Measurements from ENCODE around the gene CCDC50. TPM values are rescaled to one million over a fixed set of nuclear protein-coding genes. Genes with fewer than 3 reads are reported as not detected.

CCDC50 gene
- total and polyA plus RNA-seq, 2 donors (not counting 3 experiments of a cell fraction or from before 2014, with no cell fraction given), result 44.4 to 137 TPM

DNA sequence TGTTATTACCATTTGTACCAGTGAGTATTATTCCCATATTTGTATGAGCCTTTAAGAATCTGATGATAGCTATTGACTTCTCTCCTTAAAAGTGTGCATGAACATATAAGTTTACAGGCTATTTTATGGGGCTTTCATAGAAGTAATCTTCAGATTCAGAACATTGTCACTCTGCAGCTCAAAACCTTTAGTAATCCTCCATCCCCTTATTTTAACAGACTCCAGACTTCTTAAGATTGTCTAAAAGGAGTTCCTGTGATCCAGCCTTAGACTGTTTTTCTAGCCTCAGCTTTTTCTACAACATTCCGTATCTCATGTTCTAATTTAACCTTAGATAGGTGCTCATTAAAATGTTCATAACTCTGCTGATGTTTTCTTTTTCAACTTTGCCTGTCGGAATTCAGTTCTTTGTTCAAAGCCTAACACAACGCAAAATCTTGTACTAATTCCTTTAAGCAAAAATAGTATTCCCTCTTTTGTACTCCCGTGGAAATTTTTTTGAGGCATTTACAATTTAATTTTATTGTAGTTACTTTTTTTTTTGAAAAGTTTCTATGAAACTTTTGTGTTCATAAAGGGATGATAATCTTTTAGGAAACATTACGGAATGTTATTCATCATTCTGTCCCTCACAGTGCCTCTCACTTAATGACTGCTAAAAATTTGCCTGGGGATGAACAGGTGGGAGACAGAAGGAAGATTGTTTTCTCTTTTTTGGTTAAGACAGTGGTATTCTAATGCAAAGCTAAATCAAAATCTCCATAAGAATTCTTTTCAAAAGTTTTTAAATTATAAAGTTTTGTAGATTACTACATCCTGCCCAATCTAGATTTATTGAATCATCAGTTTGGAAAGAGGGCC lies 39.8 kb downstream of the CCDC50 start:
- Histone ChIP-seq H3K4me2 (ENCODE audit: insufficient read depth, low read length) (no peak overlapping the region), H3K79me2 (ENCODE audit: control insufficient read depth, insufficient read depth, low read length) (peaks cover 52% of the 10 kb centered on the region), H3K36me3 (ENCODE audit: control insufficient read depth in 2 of 2, extremely low read depth in 1 of 2, insufficient read depth in 2 of 2, low read length in 2 of 2) (peaks cover 6 to 23% of the 10 kb centered on the region in 2 experiments), H3K4me3 (replicated peaks in 1 of 3; ENCODE audit: insufficient read depth in 1 of 3, low read depth in 1 of 3, low read length in 3 of 3) (no peak overlapping the region), H3K9ac (replicated peaks; ENCODE audit: extremely low read depth, insufficient read depth, low read length) (no peak overlapping the region), H3K9me1 (replicated peaks; ENCODE audit: control insufficient read depth, extremely low read depth, insufficient read depth, low read length) (no peaks in the 10 kb centered on the region), H3K27me3 (ENCODE audit: control insufficient read depth in 2 of 2, insufficient read depth in 2 of 2, low read length in 2 of 2) (no peaks in the 10 kb centered on the region), H3K9me3 (replicated peaks; ENCODE audit: control insufficient read depth, insufficient read depth, low read length) (no peaks in the 10 kb centered on the region), H2AFZ (ENCODE audit: low read depth, low read length) (no peak overlapping the region), H3K27ac (ENCODE audit: insufficient read depth, low read depth, low read length) (no peak overlapping the region), H4K20me1 (replicated peaks; ENCODE audit: control insufficient read depth, extremely low read depth, insufficient read depth, low read length) (no peaks in the 10 kb centered on the region), H3K4me1 (ENCODE audit: control insufficient read depth, extremely low read depth, insufficient read depth, low read length) (peaks cover 40% of the 10 kb centered on the region)
- dilution Hi-C loops (cut with MboI; ENCODE audit: extremely low pct_ligation_motif_present, low sequenced_read_pairs), result no loop called here
- intact Hi-C loops (cut with micrococcal nuclease), result no loop called here
- DNase-seq (ENCODE audit: low read depth, low spot score), result no peak
- no peak for FAIRE-seq
- BruUV-seq (replicated peaks), result no TSS peak
- POLR2A ChIA-PET, result interaction anchor here (0.5 kb wide), 1 partner anchor 96 kb away, joined by 3 read pairs; no protein-coding TSS in a partner anchor
- CTCF ChIA-PET, result interaction anchor here (1.3 to 2.0 kb wide), 3 partner anchors 9 to 233 kb away, joined by 3 to 6 read pairs (median 4); no protein-coding TSS in a partner anchor
- TF ChIP-seq, protein P1, sequence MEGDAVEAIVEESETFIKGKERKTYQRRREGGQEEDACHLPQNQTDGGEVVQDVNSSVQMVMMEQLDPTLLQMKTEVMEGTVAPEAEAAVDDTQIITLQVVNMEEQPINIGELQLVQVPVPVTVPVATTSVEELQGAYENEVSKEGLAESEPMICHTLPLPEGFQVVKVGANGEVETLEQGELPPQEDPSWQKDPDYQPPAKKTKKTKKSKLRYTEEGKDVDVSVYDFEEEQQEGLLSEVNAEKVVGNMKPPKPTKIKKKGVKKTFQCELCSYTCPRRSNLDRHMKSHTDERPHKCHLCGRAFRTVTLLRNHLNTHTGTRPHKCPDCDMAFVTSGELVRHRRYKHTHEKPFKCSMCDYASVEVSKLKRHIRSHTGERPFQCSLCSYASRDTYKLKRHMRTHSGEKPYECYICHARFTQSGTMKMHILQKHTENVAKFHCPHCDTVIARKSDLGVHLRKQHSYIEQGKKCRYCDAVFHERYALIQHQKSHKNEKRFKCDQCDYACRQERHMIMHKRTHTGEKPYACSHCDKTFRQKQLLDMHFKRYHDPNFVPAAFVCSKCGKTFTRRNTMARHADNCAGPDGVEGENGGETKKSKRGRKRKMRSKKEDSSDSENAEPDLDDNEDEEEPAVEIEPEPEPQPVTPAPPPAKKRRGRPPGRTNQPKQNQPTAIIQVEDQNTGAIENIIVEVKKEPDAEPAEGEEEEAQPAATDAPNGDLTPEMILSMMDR (IDR thresholded peaks at IDR 0.05; ENCODE audit: extremely low read depth in 1 of 2, insufficient read depth in 1 of 2, low read depth in 1 of 2, low read length in 2 of 2), result no peak
- TF ChIP-seq FOS (IDR thresholded peaks at IDR 0.05; ENCODE audit: borderline replicate concordance, insufficient read depth, low read length), result no peak

DNA sequence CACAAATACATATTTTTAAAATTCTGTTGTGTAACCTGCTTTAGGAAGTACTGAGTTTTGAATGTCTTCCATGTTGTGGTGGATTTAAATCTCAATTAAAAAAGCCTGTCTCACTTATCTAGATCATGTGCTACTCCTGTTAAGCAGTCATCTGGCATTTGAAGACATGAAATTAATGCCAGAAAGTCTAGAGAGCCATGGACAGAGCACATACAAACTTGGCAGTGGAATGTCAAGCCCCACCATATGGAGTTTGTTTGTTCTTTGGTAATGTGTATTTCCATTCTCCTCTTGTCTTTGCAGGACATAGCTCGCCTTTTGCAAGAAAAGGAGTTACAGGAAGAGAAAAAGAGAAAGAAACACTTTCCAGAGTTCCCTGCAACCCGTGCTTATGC lies 40.4 kb downstream of the CCDC50 start:
- ChIA-PET CTCF (interaction anchor here (0.6 to 2.0 kb wide), 2 partner anchors 10 to 99 kb away, joined by 3 to 6 read pairs; no protein-coding TSS in a partner anchor), POLR2A (interaction anchor here (0.5 kb wide), 1 partner anchor 97 kb away, joined by 3 read pairs; no protein-coding TSS in a partner anchor)
- FAIRE-seq (no peak), DNase-seq (ENCODE audit: low read depth, low spot score) (no peak)
- TF ChIP-seq GATA2 (IDR thresholded peaks at IDR 0.05; ENCODE audit: insufficient read depth, insufficient read length, low read depth, low read length) (no peak), JUN (IDR thresholded peaks at IDR 0.05; ENCODE audit: borderline replicate concordance, insufficient read depth, insufficient read length, low read depth) (no peak), POLR2AphosphoS5 (IDR thresholded peaks at IDR 0.05; ENCODE audit: insufficient read depth, low read depth, low read length) (no peak), EZH2 (IDR thresholded peaks at IDR 0.05; ENCODE audit: borderline replicate concordance, low read depth, low read length, severe bottlenecking) (no peak), FOS (IDR thresholded peaks at IDR 0.05; ENCODE audit: borderline replicate concordance, insufficient read depth, low read length) (no peak), MYC (IDR thresholded peaks at IDR 0.05; ENCODE audit: low read depth, low read length) (no peak), POLR2A (IDR thresholded peaks at IDR 0.05; ENCODE audit: low read depth, low read length) (no peak)
- TF ChIP-seq, protein P2, sequence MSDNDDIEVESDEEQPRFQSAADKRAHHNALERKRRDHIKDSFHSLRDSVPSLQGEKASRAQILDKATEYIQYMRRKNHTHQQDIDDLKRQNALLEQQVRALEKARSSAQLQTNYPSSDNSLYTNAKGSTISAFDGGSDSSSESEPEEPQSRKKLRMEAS (IDR thresholded peaks at IDR 0.05; ENCODE audit: insufficient read depth, insufficient read length), result no peak
- TF ChIP-seq, protein P1 (IDR thresholded peaks at IDR 0.05; ENCODE audit: extremely low read depth in 1 of 2, insufficient read depth in 1 of 2, low read depth in 1 of 2, low read length in 2 of 2), result no peak
- H3K4me3 ChIP-seq (replicated peaks in 1 of 3; ENCODE audit: insufficient read depth in 1 of 3, low read depth in 1 of 3, low read length in 3 of 3), result no peak overlapping the region
- H3K36me3 ChIP-seq (ENCODE audit: control insufficient read depth in 2 of 2, extremely low read depth in 1 of 2, insufficient read depth in 2 of 2, low read length in 2 of 2), result peaks cover 6 to 23% of the 10 kb centered on the region in 2 experiments
- no peak overlapping the region for H3K9ac ChIP-seq (replicated peaks; ENCODE audit: extremely low read depth, insufficient read depth, low read length)
- no peak overlapping the region for H2AFZ ChIP-seq (ENCODE audit: low read depth, low read length)
- no peaks in the 10 kb centered on the region for H4K20me1 ChIP-seq (replicated peaks; ENCODE audit: control insufficient read depth, extremely low read depth, insufficient read depth, low read length)
- peaks cover 39% of the 10 kb centered on the region for H3K4me1 ChIP-seq (ENCODE audit: control insufficient read depth, extremely low read depth, insufficient read depth, low read length)
- no peaks in the 10 kb centered on the region for H3K9me3 ChIP-seq (replicated peaks; ENCODE audit: control insufficient read depth, insufficient read depth, low read length)
- H3K9me1 ChIP-seq (replicated peaks; ENCODE audit: control insufficient read depth, extremely low read depth, insufficient read depth, low read length), result no peaks in the 10 kb centered on the region
- dilution Hi-C loops (cut with MboI; ENCODE audit: extremely low pct_ligation_motif_present, low sequenced_read_pairs) (no loop called here), intact Hi-C loops (cut with micrococcal nuclease) (no loop called here)
- H3K4me2 ChIP-seq (ENCODE audit: insufficient read depth, low read length), result no peak overlapping the region
- no peak overlapping the region for H3K27ac ChIP-seq (ENCODE audit: insufficient read depth, low read depth, low read length)
- H3K79me2 ChIP-seq (ENCODE audit: control insufficient read depth, insufficient read depth, low read length), result peaks cover 49% of the 10 kb centered on the region
- no TSS peak for BruUV-seq (replicated peaks)
- no peaks in the 10 kb centered on the region for H3K27me3 ChIP-seq (ENCODE audit: control insufficient read depth in 2 of 2, insufficient read depth in 2 of 2, low read length in 2 of 2)

Data from endothelial cell of umbilical vein (primary cell).